Activated CD8-positive, alpha-beta memory T cell treated with anti-CD3 and anti-CD28 coated beads, Interleukin-2, amount 50 U/mL, for 1 hour (primary cell): ENCODE results near the gene CREBZF.
A peak's percentile ranks its signal among the peaks of the same experiment; 100 is the strongest.

Experiments
- DNase-seq: peaks from one replicate; pipeline ENCODE4 v3.0.0-alpha.2; 2020; ENCODE audit errors: extremely low read depth

CREBZF gene, protein sequence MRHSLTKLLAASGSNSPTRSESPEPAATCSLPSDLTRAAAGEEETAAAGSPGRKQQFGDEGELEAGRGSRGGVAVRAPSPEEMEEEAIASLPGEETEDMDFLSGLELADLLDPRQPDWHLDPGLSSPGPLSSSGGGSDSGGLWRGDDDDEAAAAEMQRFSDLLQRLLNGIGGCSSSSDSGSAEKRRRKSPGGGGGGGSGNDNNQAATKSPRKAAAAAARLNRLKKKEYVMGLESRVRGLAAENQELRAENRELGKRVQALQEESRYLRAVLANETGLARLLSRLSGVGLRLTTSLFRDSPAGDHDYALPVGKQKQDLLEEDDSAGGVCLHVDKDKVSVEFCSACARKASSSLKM

DNA sequence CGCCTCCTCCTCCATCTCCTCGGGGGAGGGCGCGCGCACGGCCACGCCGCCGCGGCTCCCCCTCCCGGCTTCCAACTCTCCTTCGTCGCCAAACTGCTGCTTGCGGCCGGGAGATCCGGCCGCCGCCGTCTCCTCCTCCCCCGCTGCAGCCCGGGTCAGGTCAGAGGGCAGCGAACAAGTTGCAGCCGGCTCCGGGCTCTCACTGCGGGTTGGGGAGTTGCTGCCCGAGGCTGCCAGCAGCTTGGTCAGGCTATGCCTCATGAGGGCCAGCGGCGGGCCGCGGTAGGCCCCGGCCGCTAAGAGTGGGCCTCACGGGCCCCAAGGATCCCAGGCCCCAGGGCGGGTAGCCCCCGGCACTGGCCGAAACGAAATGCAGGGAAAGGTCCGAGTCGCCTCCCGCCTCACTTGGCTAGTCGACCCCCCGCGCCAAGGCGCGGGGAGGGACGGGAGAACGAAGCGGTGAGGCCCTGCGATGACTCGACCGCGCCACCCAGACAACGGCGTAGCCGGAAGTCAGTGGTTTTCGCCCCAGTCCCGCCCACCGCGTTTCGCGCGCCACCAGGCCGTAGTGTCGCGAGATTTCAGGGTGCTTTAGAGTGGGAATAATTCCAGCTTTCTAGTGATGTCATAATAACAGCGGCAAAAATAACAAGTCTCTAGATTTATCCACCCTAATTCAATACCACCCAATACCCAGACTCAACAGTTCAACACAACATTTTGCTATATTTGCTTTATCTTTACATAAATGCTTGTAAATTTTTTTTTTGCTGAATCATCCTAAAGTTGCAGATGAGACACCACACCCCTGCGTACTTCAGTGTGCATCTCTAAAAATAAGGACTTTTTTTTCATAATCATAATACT is at the start of gene CREBZF:
Gene CREBZF, minus strand, starts transcription at position 515 of the 867 bp plus-strand sequence. Its CDS starts 254 bp downstream, at position 261.
- peak; percentile 79 for DNase-seq

DNA sequence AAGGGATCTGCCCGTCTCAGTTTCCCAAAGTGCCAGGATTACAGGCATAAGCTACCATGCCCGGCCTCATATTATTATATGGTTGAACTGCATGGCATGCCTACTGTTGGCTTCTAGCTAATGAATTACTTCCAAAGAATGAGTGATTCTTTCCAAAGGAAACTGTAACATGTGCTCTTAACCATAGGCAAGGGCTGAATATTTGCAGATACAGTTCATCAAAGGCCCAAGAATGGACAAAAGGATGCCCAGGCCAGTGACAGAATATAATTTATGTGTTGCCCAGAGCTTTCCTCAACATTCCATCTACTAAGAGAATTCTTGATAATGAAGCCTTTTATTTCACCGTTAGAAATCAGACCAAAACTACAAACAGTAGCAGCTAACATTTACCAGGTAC is 48.0 kb upstream of the CREBZF start:
- DNase-seq, result no peak

DNA sequence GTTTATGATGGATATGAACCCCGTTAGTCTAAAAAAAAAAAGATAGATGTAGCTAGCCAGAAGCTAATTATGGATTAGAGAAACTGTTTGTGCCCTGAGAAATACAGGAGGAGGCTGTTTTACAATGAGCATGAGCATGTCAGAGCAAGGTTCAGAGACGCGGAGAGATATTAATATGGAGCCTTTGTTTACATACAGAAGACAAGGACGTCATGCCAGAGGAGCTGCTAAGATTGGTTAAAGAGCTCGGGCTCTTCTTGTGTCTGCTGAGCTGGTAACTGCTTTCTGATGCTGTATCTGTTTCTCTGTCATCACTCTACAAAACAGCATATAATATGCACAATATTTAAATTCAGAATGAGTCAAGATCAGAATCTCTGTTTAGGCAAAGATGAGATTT is 46.0 kb upstream of the CREBZF start:
- DNase-seq, result no peak

DNA sequence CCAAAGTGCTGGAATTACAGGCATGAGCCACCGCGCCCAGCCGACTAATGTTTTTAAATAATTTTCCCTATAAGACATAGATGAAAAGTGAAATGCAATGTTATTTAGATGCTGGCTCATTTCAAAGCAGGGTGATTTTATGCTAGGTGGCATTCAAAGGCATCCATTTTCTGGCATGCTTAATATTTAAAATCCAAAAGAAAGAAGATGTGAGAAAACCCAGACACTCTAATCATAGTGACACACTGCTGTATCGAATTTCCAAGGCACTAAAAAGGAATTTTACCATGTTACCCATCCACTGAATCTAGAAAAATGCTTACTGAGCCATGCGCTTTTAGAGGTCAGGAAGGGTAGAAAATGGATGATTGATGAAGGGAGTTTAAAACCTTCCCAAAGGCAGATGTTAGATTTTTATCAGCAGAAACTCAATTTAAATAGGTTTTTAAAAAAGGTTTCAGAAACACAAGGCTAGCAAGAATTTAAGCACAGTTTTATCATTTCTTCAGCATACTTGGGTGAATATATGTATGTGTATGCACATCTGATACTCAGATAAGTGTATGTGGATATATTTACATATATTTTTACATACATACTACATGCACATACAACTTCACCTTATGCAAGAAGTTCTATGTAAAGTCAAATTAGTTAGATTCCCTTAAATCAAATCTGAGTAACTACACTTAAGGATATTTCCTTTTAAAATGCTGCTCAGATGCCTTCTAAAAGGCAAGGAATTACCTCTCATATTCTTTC is 45.2 kb upstream of the CREBZF start:
- DNase-seq, result no peak

DNA sequence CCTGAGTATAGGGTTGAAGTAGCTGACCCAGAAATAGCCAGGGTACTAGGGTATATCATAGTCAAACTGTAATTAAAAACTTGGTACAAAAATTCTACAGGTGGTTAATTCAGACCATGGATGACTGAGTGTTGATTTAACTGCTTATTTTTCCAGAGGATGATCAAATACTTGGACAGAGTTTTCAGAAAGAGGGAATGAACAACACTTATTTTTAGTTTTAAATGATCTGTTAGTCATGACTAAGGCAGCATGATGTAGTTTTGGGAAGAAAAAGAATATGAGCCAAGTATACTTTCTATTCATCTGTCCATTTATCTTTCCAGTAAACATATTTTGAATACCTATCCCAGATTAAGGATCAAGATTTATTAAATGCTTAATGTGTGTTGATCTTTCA is 40.9 kb upstream of the CREBZF start:
- no peak for DNase-seq

DNA sequence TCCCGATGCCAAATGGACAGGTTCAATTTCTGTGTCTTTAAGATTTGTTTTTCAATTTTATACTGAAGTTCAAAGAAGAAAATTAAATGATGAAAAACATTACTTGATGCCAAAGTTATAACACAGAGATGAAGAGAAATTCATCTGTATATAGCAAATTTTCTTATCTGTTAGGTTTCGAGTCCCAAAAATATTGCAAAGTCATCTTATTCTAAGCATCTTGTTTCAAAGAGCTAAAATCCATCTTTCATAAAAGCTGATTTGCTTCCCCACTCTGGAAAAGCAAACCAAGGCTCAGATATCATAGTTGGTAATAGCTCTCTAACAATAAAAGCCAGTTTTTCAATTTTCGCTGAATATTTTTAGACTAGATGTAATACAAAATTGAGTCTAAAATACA is 40.0 kb upstream of the CREBZF start:
- DNase-seq, result no peak

DNA sequence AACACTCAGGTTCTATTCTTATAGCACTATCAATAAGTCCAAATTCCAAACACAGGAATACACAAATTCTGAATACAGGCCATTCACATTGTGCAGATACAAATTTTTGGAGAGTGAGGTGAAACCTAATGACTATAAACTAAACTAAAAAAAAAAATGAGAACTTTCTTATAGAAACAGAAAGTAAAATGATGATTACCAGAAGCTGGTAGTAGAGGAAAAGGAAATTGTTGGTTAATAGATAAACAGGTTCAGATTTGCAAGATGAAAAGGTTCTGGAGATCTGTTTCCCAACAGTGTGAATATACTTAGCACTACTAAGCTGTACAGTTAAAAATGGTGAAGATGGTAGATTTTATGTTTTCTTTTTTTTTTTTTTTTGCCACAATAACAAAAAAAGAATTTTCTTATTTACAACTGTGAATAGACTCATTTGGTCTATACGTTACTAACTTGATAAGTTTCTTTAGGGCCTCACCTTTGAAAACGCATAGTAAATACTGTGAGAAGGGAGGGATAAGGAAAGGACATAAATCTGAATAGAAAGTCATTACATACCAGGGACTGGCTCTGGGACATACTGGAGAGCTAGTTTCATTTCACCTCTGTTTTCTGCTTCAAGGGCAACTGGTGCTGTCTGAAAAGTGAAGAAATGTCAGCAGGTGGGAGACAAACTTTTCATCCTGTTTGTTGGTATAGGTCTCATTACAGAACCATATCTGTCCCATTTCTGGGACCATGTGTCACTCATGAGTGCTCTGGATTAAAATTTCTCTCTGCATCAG is 35.2 kb upstream of the CREBZF start:
- no peak for DNase-seq

DNA sequence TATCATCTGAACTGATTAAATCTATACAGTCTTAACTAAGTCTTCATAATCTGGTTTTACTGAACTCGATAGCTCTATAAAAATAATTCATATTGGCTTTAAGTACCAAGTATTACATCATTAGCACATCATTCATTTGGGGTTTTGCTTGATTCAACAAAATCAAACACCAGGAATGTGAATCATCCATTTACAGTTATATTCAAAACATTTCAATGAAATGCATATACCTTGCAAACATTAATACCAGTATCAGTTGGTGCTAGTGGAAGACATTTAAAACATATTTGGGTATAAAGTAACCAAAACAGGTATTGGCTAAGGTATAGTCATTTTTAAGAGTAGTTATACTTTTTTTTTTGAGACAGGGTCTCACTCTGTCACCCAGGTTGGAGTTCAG is 33.3 kb upstream of the CREBZF start:
- DNase-seq, result no peak

DNA sequence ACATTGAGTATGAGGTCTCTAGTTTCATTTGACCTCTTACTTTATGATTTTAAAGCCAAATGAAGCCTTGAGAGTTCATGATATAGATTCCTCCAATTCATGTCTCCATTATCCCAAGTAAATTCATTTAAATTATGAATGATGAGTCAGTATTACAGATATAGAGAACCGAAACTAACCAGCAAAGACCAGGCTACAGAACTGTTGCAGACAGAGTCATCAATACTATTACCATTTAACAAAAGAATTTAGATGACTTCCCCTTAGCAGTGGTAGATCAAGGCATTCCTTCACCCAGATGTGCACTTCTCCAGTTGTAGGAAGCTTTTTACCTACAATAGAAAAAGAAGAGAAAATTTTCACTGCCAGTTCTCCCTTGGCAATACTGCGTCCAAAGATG is 32.8 kb upstream of the CREBZF start:
- DNase-seq, result no peak

DNA sequence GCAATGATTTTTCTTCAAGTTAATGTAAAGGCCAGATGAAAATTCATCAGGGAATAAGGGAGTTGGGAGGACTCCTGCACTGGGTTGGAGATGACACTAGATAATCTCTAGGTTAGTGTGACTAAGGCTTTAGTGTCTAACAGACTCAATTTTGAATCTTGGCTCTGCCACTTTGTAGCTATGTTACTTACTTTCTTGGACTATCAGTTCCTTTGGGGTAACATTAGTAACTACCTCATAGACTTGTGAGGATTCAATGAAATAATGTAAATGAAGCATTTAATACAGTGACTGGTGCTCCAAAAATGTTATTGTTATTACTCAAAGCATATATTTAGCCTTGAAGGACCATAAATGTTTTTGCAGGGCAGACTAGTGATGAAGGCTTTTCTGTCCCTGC is 30.6 kb upstream of the CREBZF start:
- DNase-seq, result no peak

DNA sequence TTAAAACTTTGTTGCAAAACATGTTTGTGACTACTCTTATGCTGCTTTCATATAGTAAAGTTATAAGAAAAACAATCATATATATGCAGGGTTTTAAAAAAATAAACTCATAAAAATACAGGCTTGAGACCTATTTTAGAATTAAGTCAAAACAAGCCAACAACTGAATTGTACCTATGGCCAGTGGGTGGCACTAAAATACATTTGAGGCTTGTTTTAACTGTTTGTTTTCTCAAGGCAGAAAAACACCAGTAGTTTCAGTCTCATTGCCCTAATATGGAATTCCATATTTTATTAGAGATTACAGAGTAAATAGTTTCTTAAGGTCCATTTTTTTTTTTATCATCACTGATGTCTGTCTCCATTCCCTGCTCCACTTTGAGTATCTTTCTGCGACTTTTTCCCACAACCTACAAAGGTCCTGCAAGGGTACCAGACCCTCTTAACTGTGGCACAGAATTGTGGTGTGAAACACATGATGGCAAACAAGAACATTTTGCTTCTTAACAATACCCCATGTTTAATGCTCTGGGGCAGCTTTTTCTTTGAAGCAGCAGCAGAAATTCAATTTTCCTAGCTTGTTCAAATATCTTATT is 29.6 kb upstream of the CREBZF start:
- no peak for DNase-seq

DNA sequence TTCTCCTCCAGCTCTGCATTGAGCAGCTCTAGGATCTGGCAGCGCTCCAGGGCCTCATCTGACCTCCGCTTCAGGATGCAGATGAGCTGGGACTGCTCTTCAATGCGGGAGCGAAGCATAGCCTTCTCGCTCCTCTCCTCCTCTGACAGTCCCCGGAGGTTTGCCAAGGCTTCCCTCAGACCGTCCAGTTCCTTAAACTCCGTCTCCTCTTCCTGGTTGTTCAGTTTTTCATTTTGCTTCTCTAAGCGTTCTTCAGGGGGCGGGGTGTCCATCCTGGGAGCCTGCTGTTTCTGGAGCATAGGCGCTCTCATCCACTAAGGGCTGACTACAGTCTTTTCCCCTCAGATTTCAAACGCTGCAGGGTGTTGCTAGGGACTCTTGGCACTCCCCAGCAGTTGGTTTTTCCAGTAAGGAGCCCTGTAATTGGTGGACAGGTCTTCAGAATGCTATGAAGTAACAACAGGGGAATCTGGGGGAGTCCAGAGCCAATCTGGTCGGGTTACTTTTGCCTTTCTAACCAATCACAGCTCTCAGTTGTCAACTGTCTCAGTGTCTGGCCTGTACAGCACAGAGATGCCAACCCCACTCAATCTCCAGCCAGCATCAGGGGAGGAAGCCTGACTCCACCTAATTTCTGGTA is 21.0 kb upstream of the CREBZF start, which contains the start of gene CCDC89:
Gene CCDC89, minus strand, starts transcription at position 376 of the 640 bp plus-strand sequence. Its CDS starts 65 bp downstream, at position 311.
- no peak for DNase-seq

DNA sequence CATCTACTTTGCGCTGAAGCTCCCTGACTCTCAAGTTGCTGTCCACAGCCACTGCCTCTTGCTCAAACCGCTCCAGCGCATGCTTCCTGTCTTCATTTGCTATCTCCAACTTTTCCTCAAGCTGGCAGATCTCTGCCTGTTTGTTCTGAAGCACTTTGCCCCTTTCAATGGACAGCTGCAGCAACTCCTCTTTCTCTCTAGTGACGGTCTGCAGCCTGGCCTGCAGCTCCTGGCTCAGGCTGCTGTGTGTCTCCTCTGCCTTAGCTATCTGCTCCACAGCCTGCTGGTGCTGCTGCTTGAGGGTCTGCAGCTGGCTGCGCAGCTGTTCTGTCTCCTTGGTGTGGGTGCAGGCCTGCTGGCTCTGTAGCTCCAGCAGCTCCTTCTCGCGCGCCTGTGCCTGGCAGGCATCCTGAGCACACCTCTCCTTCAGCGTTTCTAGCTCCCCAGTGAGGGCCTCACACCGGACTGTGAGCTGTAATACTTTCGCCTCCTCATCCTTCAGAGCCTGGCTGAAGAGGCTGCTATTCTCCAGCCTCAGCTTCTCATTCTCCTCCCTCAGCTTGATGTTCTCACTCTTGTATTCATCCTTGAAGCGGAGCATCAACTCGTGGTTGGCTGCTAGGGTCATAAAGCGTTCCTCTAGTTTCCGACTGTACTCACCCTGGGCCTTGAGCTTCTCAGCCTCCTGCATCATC is 20.3 kb upstream of the CREBZF start:
- DNase-seq, result no peak

DNA sequence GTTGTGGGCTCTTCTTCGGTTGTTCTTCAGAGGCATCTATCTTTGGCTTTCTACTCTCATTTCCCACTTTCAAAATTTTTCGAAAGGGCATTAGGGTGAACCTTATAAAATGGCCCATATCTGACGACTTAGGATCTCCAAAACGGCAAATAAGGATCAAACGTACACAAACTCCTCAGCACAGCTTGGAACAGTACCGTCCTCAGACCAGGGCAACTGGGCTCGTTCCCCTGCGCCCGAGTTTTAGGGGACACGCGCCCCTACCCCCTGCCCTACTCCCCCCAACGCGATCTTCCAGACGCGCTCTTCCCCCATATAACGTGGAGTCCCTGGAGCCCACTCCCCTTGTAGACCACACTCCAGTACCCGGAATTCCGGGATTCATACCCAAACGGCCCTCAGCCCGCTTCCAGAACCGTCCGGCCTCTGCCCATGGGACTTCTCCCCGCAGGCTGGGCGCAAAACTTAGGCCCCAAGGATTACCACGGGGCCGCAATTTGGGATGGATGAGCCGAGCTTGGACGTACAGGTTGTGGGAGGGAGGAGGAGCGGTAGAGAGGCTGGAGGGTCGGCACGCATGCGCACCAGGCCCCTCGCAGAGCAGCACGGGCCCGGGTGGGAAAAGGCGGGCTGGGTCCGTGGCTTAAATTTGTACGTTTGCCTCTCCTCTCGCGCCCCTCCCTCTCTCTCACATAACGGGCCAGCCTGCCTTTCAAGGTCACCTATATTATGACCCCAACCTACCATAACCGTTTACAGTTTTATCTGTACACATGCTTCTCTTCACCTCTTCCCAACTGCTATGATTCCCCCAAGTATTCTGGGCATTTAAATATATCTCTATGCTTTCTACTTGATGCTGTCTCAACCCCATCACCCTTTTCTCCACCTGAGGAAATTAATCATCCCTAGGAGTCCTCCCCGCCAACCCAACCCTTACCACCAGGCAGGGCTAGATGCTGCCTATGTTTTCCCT is 17.7 kb upstream of the CREBZF start:
- no peak for DNase-seq

DNA sequence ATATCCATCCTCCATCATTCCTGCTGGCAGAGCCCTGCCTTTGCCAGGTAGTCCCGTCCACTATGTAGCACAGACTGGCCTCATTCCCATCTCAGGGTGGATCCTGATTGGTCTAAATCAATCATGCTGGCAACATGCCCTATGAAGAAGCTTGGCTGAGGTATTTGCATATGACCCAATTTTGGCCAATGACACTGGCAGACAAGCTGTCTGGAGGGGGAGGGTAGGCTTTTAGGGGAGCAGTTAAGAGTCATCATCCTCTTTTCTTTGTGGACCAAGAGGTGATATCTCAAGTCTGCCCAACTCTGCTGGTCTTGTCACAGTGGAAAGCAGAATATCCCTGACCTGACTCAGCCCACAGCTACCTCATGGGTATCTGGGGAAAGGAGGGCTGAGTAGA is 16.0 kb upstream of the CREBZF start:
- DNase-seq, result no peak

DNA sequence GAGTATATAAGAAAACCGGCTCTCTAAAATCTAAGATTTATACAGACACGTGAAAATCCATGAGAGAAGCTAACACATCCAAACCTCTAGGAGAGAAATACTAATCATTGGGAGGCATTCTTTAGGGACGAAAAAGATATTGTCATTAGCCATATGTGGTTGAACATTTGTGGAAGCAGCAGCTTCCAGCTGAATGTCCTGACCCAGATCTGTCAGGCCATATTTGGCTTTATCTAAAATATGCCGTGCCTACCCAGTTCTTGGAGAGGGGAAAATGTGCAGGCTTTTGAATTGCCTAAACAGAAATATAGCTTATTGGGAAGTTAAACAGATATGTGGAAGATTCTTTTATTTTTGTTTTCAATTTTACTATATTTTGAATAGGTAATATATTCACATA is 14.6 kb upstream of the CREBZF start:
- DNase-seq, result no peak

DNA sequence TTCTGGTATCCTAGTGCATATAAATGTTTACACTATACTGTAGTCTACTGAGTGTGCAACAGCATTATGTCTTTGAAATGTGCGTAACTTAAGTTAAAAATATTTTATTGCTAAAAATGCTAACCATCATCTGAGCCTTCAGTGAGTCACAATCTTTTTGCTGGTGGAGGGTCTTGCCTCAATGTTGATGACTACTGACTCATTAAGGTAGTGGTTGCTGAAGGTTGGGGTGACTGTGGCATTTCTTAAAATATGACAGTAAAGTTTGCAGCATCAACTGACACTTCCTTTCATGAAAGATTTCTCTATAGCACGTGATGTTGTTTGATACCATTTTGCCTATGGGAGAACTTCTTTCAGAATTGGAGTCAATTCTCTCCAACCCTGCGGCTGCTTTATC is 8.5 kb upstream of the CREBZF start:
- DNase-seq, result no peak

DNA sequence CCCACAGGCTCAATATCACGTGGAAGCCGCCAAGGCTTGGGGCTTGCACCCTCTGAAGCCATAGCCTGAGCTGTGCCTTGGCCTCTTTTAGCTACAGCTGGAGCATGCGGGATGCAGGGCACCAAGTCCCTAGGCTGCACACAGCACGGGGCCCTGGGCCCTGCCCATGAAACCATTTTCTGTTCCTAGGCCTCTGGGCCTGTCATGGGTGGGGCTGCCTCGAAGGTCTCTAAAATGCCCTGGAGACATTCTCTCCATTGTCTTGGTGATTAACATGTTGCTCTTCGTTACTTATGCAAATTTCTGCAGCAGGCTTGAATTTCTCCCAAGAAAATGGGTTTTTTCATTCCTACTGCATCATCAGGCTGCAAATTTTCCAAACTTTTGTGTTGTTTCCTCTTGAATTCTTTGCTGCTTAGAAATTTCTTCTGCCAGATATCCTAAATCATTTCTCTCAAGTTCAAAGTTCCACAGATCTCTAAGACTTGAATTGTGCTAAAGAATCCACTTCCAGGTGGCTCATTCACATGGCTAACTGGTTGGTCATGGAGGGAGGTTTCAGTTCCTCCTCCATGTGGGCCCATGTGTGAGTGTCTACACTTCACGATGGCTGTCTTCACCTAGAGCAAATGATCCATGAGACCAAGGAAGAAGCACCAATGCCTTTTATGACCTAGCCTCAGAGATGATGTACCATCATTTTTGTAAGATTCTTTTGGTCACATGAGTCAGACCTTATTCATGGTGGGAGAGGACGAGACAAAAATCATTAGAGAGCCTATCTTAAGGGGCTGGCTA is 7.4 kb upstream of the CREBZF start:
- DNase-seq, result no peak
